T-cell (primary cell): ENCODE data around the gene SH3RF3. TPM values are rescaled to one million over a fixed set of nuclear protein-coding genes. Genes with fewer than 3 reads are reported as not detected.

Experiments used
- ATAC-seq, 4 experiments: fragments of 200-7000 bp in 3 of 4; fragments of 150-1000 bp in 1 of 4; cut with Tn5 transposase; replicated peaks in 1 of 4; 1 replicate in 3 of 4; 2 replicates in 1 of 4; pipeline ENCODE4 v1.10.0; 2021; ENCODE audit warnings: moderate library complexity in 3 of 4, mild to moderate bottlenecking in 2 of 4, moderate number of reproducible peaks in 1 of 4
- CTCF ChIA-PET, 2 donors: fragments of 300-600 bp; sonication (Branson Sonifier 250); formaldehyde crosslinking; loops; one replicate each; lab custom pipeline; 2022; ENCODE audit warnings: antibody characterized with exemption in 2 of 2; lab: Charles Lee
- POLR2A ChIA-PET, 2 donors: fragments of 300-600 bp; sonication (Branson Sonifier 250); formaldehyde crosslinking; loops; one replicate each; lab custom pipeline; 2022; ENCODE audit warnings: antibody characterized with exemption in 2 of 2; lab: Charles Lee
- DNase-seq, 35 experiments: peaks; one replicate each; pipeline versions ENCODE4 v3.0.0 to v3.0.0-alpha.2; 2013 to 2023
- H3K27ac ChIP-seq: one replicate; pipeline ENCODE4 v1.5.1; 2013; ENCODE audit warnings: low read length
- H3K27me3 ChIP-seq, 2 experiments: replicated peaks in 1 of 2; 1 replicate in 1 of 2; 2 replicates in 1 of 2; pipeline versions ENCODE4 v1.6.1 to v1.7.0; 2013; ENCODE audit warnings: low read length in 1 of 2, mixed read lengths in 1 of 2; ENCODE audit not compliant: control insufficient read depth in 2 of 2, insufficient read depth in 2 of 2; ENCODE audit errors: extremely low read depth in 1 of 2
- H3K36me3 ChIP-seq, 2 donors: 1 replicate in 1 of 2; 2 replicates in 1 of 2; pipeline versions ENCODE4 v1.6.1 to v1.7.0; 2013; ENCODE audit warnings: low read length in 1 of 2; ENCODE audit not compliant: control insufficient read depth in 2 of 2, insufficient read depth in 1 of 2; ENCODE audit errors: extremely low read depth in 1 of 2
- H3K4me1 ChIP-seq, 2 experiments: 1 replicate in 1 of 2; 2 replicates in 1 of 2; pipeline versions ENCODE4 v1.6.1 to v1.7.0; 2013; ENCODE audit warnings: low read length in 2 of 2, mixed read lengths in 1 of 2; ENCODE audit not compliant: insufficient read depth in 2 of 2, control insufficient read depth in 1 of 2; ENCODE audit errors: extremely low read depth in 1 of 2
- H3K4me3 ChIP-seq, 2 donors: 1 replicate in 1 of 2; 2 replicates in 1 of 2; pipeline versions ENCODE4 v1.5.1 to v1.7.0; 2013; ENCODE audit warnings: mild to moderate bottlenecking in 2 of 2, low read length in 1 of 2, moderate library complexity in 1 of 2; ENCODE audit not compliant: control insufficient read depth in 1 of 2; ENCODE audit errors: extremely low read depth in 1 of 2
- H3K9me3 ChIP-seq: 2 replicates; pipeline ENCODE4 v1.7.0; 2013
- H3K27ac Mint-ChIP-seq, 2 donors: one replicate each; pipeline ENCODE4 v1.8.0; 2020 to 2021; ENCODE audit warnings: mild to moderate bottlenecking in 2 of 2, mixed read lengths in 2 of 2
- H3K27me3 Mint-ChIP-seq, 2 donors: one replicate each; pipeline ENCODE4 v1.8.0; 2021 to 2022; ENCODE audit warnings: mixed read lengths in 2 of 2
- H3K36me3 Mint-ChIP-seq: one replicate; pipeline ENCODE4 v1.8.0; 2021; ENCODE audit warnings: mixed read lengths
- H3K4me1 Mint-ChIP-seq, 3 donors: one replicate each; pipeline ENCODE4 v1.8.0; 2020 to 2022; ENCODE audit warnings: mixed read lengths in 3 of 3, mild to moderate bottlenecking in 1 of 3
- H3K4me3 Mint-ChIP-seq, 3 donors: one replicate each; pipeline ENCODE4 v1.8.0; 2020 to 2022; ENCODE audit warnings: mild to moderate bottlenecking in 3 of 3, mixed read lengths in 3 of 3, moderate library complexity in 3 of 3
- H3K9me3 Mint-ChIP-seq, 3 donors: one replicate each; pipeline ENCODE4 v1.8.0; 2020 to 2022; ENCODE audit warnings: mixed read lengths in 3 of 3
- WGBS: methylation state at CpG from one replicate; pipeline ENCODE4 v1.1.5; 2013; ENCODE audit warnings: missing lambda C conversion rate; ENCODE audit not compliant: insufficient coverage; 5-methylcytosine and 5-hydroxymethylcytosine counted together
- total RNA-seq, 35 experiments: library from RNA in 6 of 35; stranded (reverse) in 6 of 35; fragments of 120-200 nt in 1 of 35; gene quantifications; one replicate each; pipeline versions ENCODE4 v1.2.1 to v1.2.4 and lab custom pipeline; 2013 to 2026

The SH3RF3 gene
- total RNA-seq, 5 donors from 2014 or later (not counting 1 experiment from before 2014, with no cell fraction given), result 1.8 to 4.6 (median 3.6) TPM

GRCh38 chr2:109352898-109353689, 224.1 kb downstream of the SH3RF3 start:
- H3K27ac Mint-ChIP-seq, result no peak overlapping the region
- no peak for ATAC-seq
- no peak overlapping the region for H3K27ac ChIP-seq
- ChIA-PET POLR2A (no interaction called here), CTCF (no interaction called here)
- peaks cover 35 to 38% (median 38%) of the 10 kb centered on the region in 3 donors for H3K4me1 Mint-ChIP-seq
- H3K9me3 Mint-ChIP-seq, result peaks cover 0 to 3% (median 3%) of the 10 kb centered on the region in 3 donors
- no peak overlapping the region for H3K4me3 ChIP-seq
- 90% methylated on average over 10 of the region's 14 CpGs for WGBS
- H3K27me3 Mint-ChIP-seq, result no peaks in the 10 kb centered on the region
- peaks cover 0 to 5% of the 10 kb centered on the region in 2 donors for H3K36me3 ChIP-seq
- no peaks in the 10 kb centered on the region for H3K9me3 ChIP-seq
- no peaks in the 10 kb centered on the region for H3K36me3 Mint-ChIP-seq
- no peak overlapping the region for H3K4me3 Mint-ChIP-seq
- no peaks in the 10 kb centered on the region for H3K27me3 ChIP-seq
- peaks cover 30 to 35% of the 10 kb centered on the region in 2 experiments for H3K4me1 ChIP-seq
- no peak for DNase-seq

GRCh38 chr2:109353806-109354745, 225.1 kb downstream of the SH3RF3 start:
- Mint-ChIP-seq H3K36me3 (peaks cover 2% of the 10 kb centered on the region), H3K27me3 (no peaks in the 10 kb centered on the region), H3K4me3 (no peak overlapping the region), H3K4me1 (peaks cover 26 to 29% (median 28%) of the 10 kb centered on the region in 3 donors), H3K9me3 (peaks cover 2 to 13% (median 11%) of the 10 kb centered on the region in 3 donors), H3K27ac (no peak overlapping the region)
- WGBS, result 96% methylated on average over 18 of the region's 22 CpGs
- DNase-seq, result no peak
- Histone ChIP-seq H3K4me3 (no peak overlapping the region), H3K9me3 (no peaks in the 10 kb centered on the region), H3K36me3 (peaks cover 0 to 5% of the 10 kb centered on the region in 2 donors), H3K27me3 (no peaks in the 10 kb centered on the region), H3K4me1 (peaks cover 25% of the 10 kb centered on the region in 2 experiments), H3K27ac (no peak overlapping the region)
- ChIA-PET POLR2A (no interaction called here), CTCF (no interaction called here)
- ATAC-seq, result no peak

DNA sequence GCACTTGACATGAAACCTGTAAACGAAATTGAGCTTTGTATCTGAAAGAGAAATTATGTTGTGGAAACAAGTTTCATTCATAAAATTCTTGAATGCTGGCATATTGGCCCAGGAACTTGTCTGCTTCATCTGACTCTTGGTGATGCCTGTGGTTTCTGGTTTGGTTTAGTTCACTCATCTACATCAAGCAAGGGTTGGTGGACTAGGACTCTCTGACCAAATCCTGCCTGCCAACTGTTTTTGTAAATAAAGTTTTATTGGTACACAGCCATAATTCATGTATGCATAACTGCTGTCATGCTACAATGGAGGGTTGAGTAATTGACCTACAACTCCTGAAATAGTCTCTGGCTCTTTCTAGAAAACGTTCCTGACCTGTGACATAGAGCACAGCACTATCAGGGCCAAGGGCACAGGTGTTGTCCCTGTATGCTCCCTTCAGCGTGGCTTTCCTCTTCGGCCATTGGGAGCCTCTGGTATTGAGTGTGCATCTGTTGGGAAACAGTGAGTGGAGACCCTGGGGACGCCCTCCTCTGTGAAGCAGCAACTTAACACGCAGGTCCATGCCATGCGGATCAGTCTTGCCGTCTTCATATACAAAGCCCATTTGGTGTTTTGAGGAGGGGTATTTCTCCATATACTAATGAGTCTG, 226.3 kb downstream of the SH3RF3 start:
- Histone ChIP-seq H3K9me3 (no peaks in the 10 kb centered on the region), H3K4me3 (no peak overlapping the region), H3K36me3 (peaks cover 0 to 5% of the 10 kb centered on the region in 2 donors), H3K27ac (no peak overlapping the region), H3K27me3 (no peaks in the 10 kb centered on the region), H3K4me1 (peaks cover 12 to 14% of the 10 kb centered on the region in 2 experiments)
- ChIA-PET CTCF (no interaction called here), POLR2A (no interaction called here)
- no peaks in the 10 kb centered on the region for H3K27me3 Mint-ChIP-seq
- ATAC-seq, result no peak
- DNase-seq, result no peak
- peaks cover 5 to 16% (median 11%) of the 10 kb centered on the region in 3 donors for H3K9me3 Mint-ChIP-seq
- peaks cover 4% of the 10 kb centered on the region for H3K36me3 Mint-ChIP-seq
- no peak overlapping the region for H3K4me3 Mint-ChIP-seq
- H3K27ac Mint-ChIP-seq, result no peak overlapping the region
- peaks cover 13 to 16% (median 16%) of the 10 kb centered on the region in 3 donors for H3K4me1 Mint-ChIP-seq
- WGBS, result 66% methylated on average over 3 of the region's 8 CpGs

DNA sequence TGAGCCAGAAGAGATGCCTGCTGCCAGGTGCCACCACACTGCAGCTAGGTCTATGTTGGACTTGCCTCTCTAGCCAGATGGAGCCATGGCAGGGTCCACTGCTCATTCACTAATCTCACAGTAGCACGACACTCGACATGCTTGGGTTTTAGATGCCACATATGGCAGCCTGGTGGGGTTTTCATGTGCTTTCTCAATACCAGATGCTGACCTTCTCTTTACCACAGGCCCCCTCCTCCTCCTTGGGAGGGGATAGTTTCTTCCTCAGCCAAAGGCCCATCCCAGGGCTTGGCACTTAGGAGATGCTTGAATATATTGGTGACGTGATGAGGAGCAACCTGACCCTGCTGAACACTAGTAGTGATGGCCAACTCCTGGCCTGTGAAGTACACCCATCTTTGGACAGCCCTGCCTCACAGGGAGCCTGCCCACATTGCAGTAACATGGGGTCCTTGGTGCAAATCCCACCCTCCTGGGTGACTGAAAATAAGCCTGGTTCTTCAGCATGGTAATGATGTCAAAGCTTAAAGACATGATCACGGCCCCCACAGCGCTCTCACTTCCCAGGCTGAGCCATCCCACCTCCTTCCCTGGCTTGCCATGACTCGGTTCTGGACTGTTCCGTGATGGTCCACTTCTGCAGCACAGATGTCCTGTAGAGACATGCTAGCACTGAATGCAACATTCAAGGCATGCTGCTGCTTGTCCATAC, 227.5 kb downstream of the SH3RF3 start:
- peaks cover 2% of the 10 kb centered on the region in 2 experiments for H3K4me1 ChIP-seq
- H3K4me1 Mint-ChIP-seq, result peaks cover 3 to 4% (median 4%) of the 10 kb centered on the region in 3 donors
- ChIA-PET POLR2A (no interaction called here), CTCF (no interaction called here)
- H3K4me3 Mint-ChIP-seq, result no peak overlapping the region
- no peak overlapping the region for H3K4me3 ChIP-seq
- H3K27ac Mint-ChIP-seq, result no peak overlapping the region
- peaks cover 4% of the 10 kb centered on the region for H3K36me3 Mint-ChIP-seq
- no peak for DNase-seq
- no peaks in the 10 kb centered on the region for H3K27me3 ChIP-seq
- H3K9me3 ChIP-seq, result no peaks in the 10 kb centered on the region
- no peak overlapping the region for H3K27ac ChIP-seq
- WGBS, result 93% methylated on average over 4 of the region's 7 CpGs
- H3K9me3 Mint-ChIP-seq, result peaks cover 5 to 16% (median 11%) of the 10 kb centered on the region in 3 donors
- no peak for ATAC-seq
- H3K36me3 ChIP-seq, result peaks cover 0 to under 1% of the 10 kb centered on the region in 2 donors
- no peaks in the 10 kb centered on the region for H3K27me3 Mint-ChIP-seq

- DNase-seq (no peak), ATAC-seq (no peak)
- H3K9me3 ChIP-seq, result no peaks in the 10 kb centered on the region
- H3K27ac ChIP-seq, result no peak overlapping the region
- no peaks in the 10 kb centered on the region for H3K36me3 ChIP-seq
- no peak overlapping the region for H3K4me3 ChIP-seq
- Mint-ChIP-seq H3K27me3 (no peaks in the 10 kb centered on the region), H3K27ac (no peak overlapping the region), H3K4me3 (no peak overlapping the region), H3K9me3 (peaks cover 0 to under 1% (median under 1%) of the 10 kb centered on the region in 3 donors), H3K4me1 (peaks cover 0 to 5% (median 2%) of the 10 kb centered on the region in 3 donors), H3K36me3 (peaks cover 3% of the 10 kb centered on the region)
- ChIA-PET CTCF (no interaction called here), POLR2A (no interaction called here)
- H3K27me3 ChIP-seq, result no peaks in the 10 kb centered on the region
- no CpG with 5 or more reads among the region's 4 CpGs for WGBS
- no peaks in the 10 kb centered on the region for H3K4me1 ChIP-seq
Measured at GRCh38 chr2:109364217-109364616, 235.2 kb downstream of the SH3RF3 start.
